HepG2 (cell line): ENCODE measurements around the gene CCDC170. TPM values are rescaled to one million over a fixed set of nuclear protein-coding genes. Genes with fewer than 3 reads are reported as not detected.

Experiments
- MLXIP ChIP-seq: sonication (generic); formaldehyde crosslinking; IDR thresholded peaks from 2 replicates; pipeline ENCODE4 v1.9.0; 2021; ENCODE audit warnings: missing genetic modification reagents, borderline replicate concordance
- NFE2 ChIP-seq: sonication (generic); formaldehyde crosslinking; IDR thresholded peaks from 2 replicates; pipeline ENCODE4 v1.4.0; 2020; ENCODE audit warnings: missing genetic modification reagents
- PHF20 ChIP-seq: sonication (generic); formaldehyde crosslinking; IDR thresholded peaks from 2 replicates; pipeline ENCODE4 v1.5.0; 2020; ENCODE audit warnings: mild to moderate bottlenecking, missing genetic modification reagents
- PLSCR1 ChIP-seq: sonication (generic); formaldehyde crosslinking; IDR thresholded peaks from 2 replicates; pipeline ENCODE4 v1.5.0; 2020; ENCODE audit warnings: missing genetic modification reagents, mild to moderate bottlenecking, borderline replicate concordance
- RNF2 ChIP-seq: fragments of 450-650 bp; conservative IDR thresholded peaks from 2 replicates; pipeline ENCODE4 v1.6.1; 2016; ENCODE audit warnings: low read depth
- RXRB ChIP-seq: IDR thresholded peaks from 2 replicates; pipeline ENCODE4 v1.6.1; 2016; ENCODE audit warnings: borderline replicate concordance, missing genetic modification reagents, missing compliant biosample characterization
- SAFB2 ChIP-seq: sonication (generic); formaldehyde crosslinking; IDR thresholded peaks from 2 replicates; pipeline ENCODE4 v1.5.1; 2020; ENCODE audit warnings: missing genetic modification reagents, low read depth, mild to moderate bottlenecking, borderline replicate concordance
- SMARCE1 ChIP-seq: fragments of 450-650 bp; IDR thresholded peaks from 2 replicates; pipeline ENCODE4 v1.6.1; 2017; ENCODE audit warnings: borderline replicate concordance
- ZBTB37 ChIP-seq: sonication (generic); formaldehyde crosslinking; IDR thresholded peaks from 2 replicates; pipeline ENCODE4 v1.4.0; 2020; ENCODE audit warnings: mild to moderate bottlenecking, missing genetic modification reagents
- ZBTB40 ChIP-seq, 2 experiments: fragments of 450-650 bp in 1 of 2; sonication (generic) in 1 of 2; formaldehyde crosslinking in 1 of 2; IDR thresholded peaks; 2 replicates each; pipeline versions ENCODE4 v1.6.1 to v1.8.0; 2016 to 2022; ENCODE audit warnings: antibody characterized with exemption in 1 of 2, mild to moderate bottlenecking in 1 of 2, missing genetic modification reagents in 1 of 2
- ZNF180 ChIP-seq: sonication (generic); formaldehyde crosslinking; IDR thresholded peaks from 2 replicates; pipeline ENCODE4 v1.4.0; 2020; ENCODE audit warnings: low read depth, missing genetic modification reagents, borderline replicate concordance
- ZNF232 ChIP-seq: sonication (generic); formaldehyde crosslinking; IDR thresholded peaks from 2 replicates; pipeline ENCODE4 v1.4.0; 2020; ENCODE audit warnings: missing genetic modification reagents, borderline replicate concordance
- ZNF7 ChIP-seq: IDR thresholded peaks from 2 replicates; pipeline ENCODE4 v1.6.1; 2016; ENCODE audit warnings: missing biosample characterization, missing genetic modification reagents
- polyA plus RNA-seq, 8 experiments: library from polyadenylated mRNA; depleted of rRNA in 3 of 8; stranded (reverse) in 7 of 8; unstranded in 1 of 8; fragments of >200 nt; fragmentation: Illumina TruSeq in 4 of 8; extraction: Trizol in 4 of 8; gene quantifications; 2 replicates each; pipeline versions ENCODE4 v1.2.1 to v1.2.3, GENCODE V29; 2011 to 2016; ENCODE audit warnings: low read depth in 4 of 8, missing spikeins in 1 of 8, mixed read lengths in 1 of 8; ENCODE audit not compliant: insufficient read depth in 1 of 8
- total RNA-seq, 5 experiments: library from RNA; depleted of rRNA; stranded (reverse); fragments of >200 nt; fragmentation: Illumina TruSeq; extraction: Trizol; gene quantifications; 2 replicates each; pipeline ENCODE4 v1.2.3, GENCODE V29; 2016; ENCODE audit warnings: low read depth in 1 of 5
- TF ChIP-seq, protein P1 (sequence below): fragments of 450-650 bp; IDR thresholded peaks from 2 replicates; pipeline ENCODE4 v1.6.1; 2017

The CCDC170 gene
- total and polyA plus RNA-seq, 2 of the 13 experiments (the other 11 are each of a cell fraction or from before 2014, with no cell fraction given), result 0.90 to 5.1 TPM

DNA sequence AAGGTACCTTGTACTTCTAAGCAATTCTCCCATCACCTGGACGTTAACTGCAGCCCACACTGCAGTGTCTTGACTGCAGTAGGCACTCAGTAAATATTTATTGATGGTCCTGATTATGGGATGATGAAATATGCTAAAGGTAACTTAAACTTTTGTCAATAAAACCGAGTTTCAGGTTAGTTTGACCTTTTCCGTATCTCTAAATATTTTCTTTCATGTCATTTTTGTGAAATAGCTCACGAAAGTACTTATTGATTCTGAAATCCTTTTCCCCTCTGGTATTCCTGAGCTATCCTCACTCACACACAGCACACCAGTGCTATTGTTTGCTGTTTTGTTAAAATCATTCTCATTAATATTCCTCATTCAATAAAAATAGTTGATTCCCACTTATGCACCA is 164.3 kb downstream of the CCDC170 start (continued):
- TF ChIP-seq ZBTB37 (CRISPR knock-in tag) (no peak), SAFB2 (CRISPR knock-in tag) (no peak), SMARCE1 (no peak), NFE2 (CRISPR knock-in tag) (no peak), ZNF7 (CRISPR knock-in tag) (no peak), ZBTB40 (IDR thresholded peaks at IDR 0.05) (no peak), ZBTB40 (CRISPR knock-in tag; IDR thresholded peaks at IDR 0.05) (no peak; the same call in 1 of the 2 replicates), ZNF180 (CRISPR knock-in tag) (no peak), PHF20 (CRISPR knock-in tag) (no peak), MLXIP (CRISPR knock-in tag) (no peak), ZNF232 (CRISPR knock-in tag) (peak; percentile 99), PLSCR1 (CRISPR knock-in tag) (no peak), RNF2 (no peak), RXRB (peak; percentile 99)
- TF ChIP-seq, protein P1, sequence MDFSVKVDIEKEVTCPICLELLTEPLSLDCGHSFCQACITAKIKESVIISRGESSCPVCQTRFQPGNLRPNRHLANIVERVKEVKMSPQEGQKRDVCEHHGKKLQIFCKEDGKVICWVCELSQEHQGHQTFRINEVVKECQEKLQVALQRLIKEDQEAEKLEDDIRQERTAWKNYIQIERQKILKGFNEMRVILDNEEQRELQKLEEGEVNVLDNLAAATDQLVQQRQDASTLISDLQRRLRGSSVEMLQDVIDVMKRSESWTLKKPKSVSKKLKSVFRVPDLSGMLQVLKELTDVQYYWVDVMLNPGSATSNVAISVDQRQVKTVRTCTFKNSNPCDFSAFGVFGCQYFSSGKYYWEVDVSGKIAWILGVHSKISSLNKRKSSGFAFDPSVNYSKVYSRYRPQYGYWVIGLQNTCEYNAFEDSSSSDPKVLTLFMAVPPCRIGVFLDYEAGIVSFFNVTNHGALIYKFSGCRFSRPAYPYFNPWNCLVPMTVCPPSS, result no peak
